Trophoblast cell (in vitro differentiated cells and primary cell): ENCODE measurements around the gene RIPOR3.

Experiments used
- DNase-seq, 2 donors: peaks; one replicate each; pipeline ENCODE4 v3.0.0-alpha.2; 2016
- H2AFZ ChIP-seq: 2 replicates; pipeline ENCODE4 v1.6.1; 2013; ENCODE audit warnings: low read length, moderate library complexity, mild to moderate bottlenecking; ENCODE audit not compliant: insufficient read depth, poor library complexity
- H2AK5ac ChIP-seq: 2 replicates; pipeline ENCODE4 v1.6.1; 2013; ENCODE audit warnings: mild to moderate bottlenecking, low read length
- H2BK120ac ChIP-seq: 2 replicates; pipeline ENCODE4 v1.6.1; 2013; ENCODE audit warnings: low read length, mild to moderate bottlenecking, moderate library complexity; ENCODE audit not compliant: insufficient read depth, poor library complexity
- H2BK12ac ChIP-seq: 2 replicates; pipeline ENCODE4 v1.6.1; 2013; ENCODE audit warnings: mild to moderate bottlenecking, low read length, moderate library complexity
- H2BK5ac ChIP-seq: 2 replicates; pipeline ENCODE4 v1.6.1; 2013; ENCODE audit warnings: low read length, low read depth, moderate library complexity, mild to moderate bottlenecking; ENCODE audit not compliant: poor library complexity
- H3K14ac ChIP-seq: 2 replicates; pipeline ENCODE4 v1.6.1; 2013; ENCODE audit warnings: mild to moderate bottlenecking, low read length
- H3K18ac ChIP-seq: 2 replicates; pipeline ENCODE4 v1.6.1; 2013; ENCODE audit warnings: mild to moderate bottlenecking, low read length
- H3K23ac ChIP-seq: 2 replicates; pipeline ENCODE4 v1.6.1; 2013; ENCODE audit warnings: low read length
- H3K27ac ChIP-seq: 2 replicates; pipeline ENCODE4 v1.5.1; 2013; ENCODE audit warnings: low read depth, mild to moderate bottlenecking, inconsistent platforms, low read length, moderate library complexity
- H3K27me3 ChIP-seq: 2 replicates; pipeline ENCODE4 v1.6.1; 2013; ENCODE audit warnings: inconsistent platforms, mild to moderate bottlenecking, low read length, moderate library complexity; ENCODE audit not compliant: insufficient read depth
- H3K36me3 ChIP-seq, 2 experiments: 1 replicate in 1 of 2; 2 replicates in 1 of 2; pipeline ENCODE4 v1.6.1; 2013; ENCODE audit warnings: low read length in 2 of 2, mild to moderate bottlenecking in 2 of 2, moderate library complexity in 1 of 2; ENCODE audit not compliant: insufficient read depth in 2 of 2, control insufficient read depth in 1 of 2
- H3K4ac ChIP-seq: 2 replicates; pipeline ENCODE4 v1.6.1; 2013; ENCODE audit warnings: low read depth, mild to moderate bottlenecking, low read length, moderate library complexity
- H3K4me1 ChIP-seq, 2 experiments: 1 replicate in 1 of 2; 2 replicates in 1 of 2; pipeline ENCODE4 v1.6.1; 2013; ENCODE audit warnings: low read length in 2 of 2, mild to moderate bottlenecking in 2 of 2, moderate library complexity in 1 of 2; ENCODE audit not compliant: insufficient read depth in 2 of 2, control insufficient read depth in 1 of 2
- H3K4me2 ChIP-seq: 2 replicates; pipeline ENCODE4 v1.6.1; 2013; ENCODE audit warnings: inconsistent platforms, mild to moderate bottlenecking, low read length, moderate library complexity
- H3K4me3 ChIP-seq: 2 replicates; pipeline ENCODE4 v1.5.1; 2013; ENCODE audit warnings: mild to moderate bottlenecking, low read depth, low read length, inconsistent platforms
- H3K79me1 ChIP-seq: one replicate; pipeline ENCODE4 v1.6.1; 2013; ENCODE audit warnings: low read length
- H3K79me2 ChIP-seq: 2 replicates; pipeline ENCODE4 v1.6.1; 2013; ENCODE audit warnings: low read length, mild to moderate bottlenecking; ENCODE audit not compliant: control insufficient read depth, insufficient read depth, poor library complexity
- H3K9ac ChIP-seq: 2 replicates; pipeline ENCODE4 v1.6.1; 2013; ENCODE audit warnings: mild to moderate bottlenecking, low read length
- H3K9me3 ChIP-seq: 2 replicates; pipeline ENCODE4 v1.6.1; 2013; ENCODE audit warnings: low read depth, mild to moderate bottlenecking, control low read depth, inconsistent platforms, low read length; ENCODE audit not compliant: insufficient read depth
- H4K12ac ChIP-seq: 2 replicates; pipeline ENCODE4 v1.6.1; 2013; ENCODE audit warnings: low read depth, mild to moderate bottlenecking, low read length, moderate library complexity
- H4K8ac ChIP-seq: 2 replicates; pipeline ENCODE4 v1.6.1; 2013; ENCODE audit warnings: low read depth, mild to moderate bottlenecking, low read length, moderate library complexity
- H4K91ac ChIP-seq: one replicate; pipeline ENCODE4 v1.6.1; 2013; ENCODE audit warnings: low read depth, mild to moderate bottlenecking, low read length, moderate library complexity
- WGBS: extraction: QIAGEN DNeasy Blood & Tissue Kit; methylation state at CpG from one replicate; pipeline ENCODE4 v1.1.7; 2013; ENCODE audit warnings: missing lambda C conversion rate; ENCODE audit not compliant: insufficient read length, insufficient coverage; ENCODE audit errors: extremely low coverage; 5-methylcytosine and 5-hydroxymethylcytosine counted together

Gene RIPOR3

GRCh38 chr20:50635676-50636600, 55.4 kb downstream of the RIPOR3 start:
- H3K79me1 ChIP-seq = peaks cover 3% of the 10 kb centered on the region
- no peak overlapping the region for H3K4ac ChIP-seq
- no CpG with 5 or more reads among the region's 21 CpGs for WGBS
- H3K9ac ChIP-seq = no peak overlapping the region
- H3K79me2 ChIP-seq = peaks cover 2% of the 10 kb centered on the region
- peak overlapping the region; percentile 1 for H4K91ac ChIP-seq
- H3K23ac ChIP-seq = no peak overlapping the region
- no peak overlapping the region for H3K27ac ChIP-seq
- H3K14ac ChIP-seq = peak overlapping the region; percentile 1
- no peak overlapping the region for H2BK12ac ChIP-seq
- no peak overlapping the region for H2BK5ac ChIP-seq
- H3K4me1 ChIP-seq = peaks cover 9 to 13% of the 10 kb centered on the region in 2 experiments
- H3K4me2 ChIP-seq = peak overlapping the region; percentile 35
- no peak overlapping the region for H4K12ac ChIP-seq
- peak; percentile 56 to 77 for DNase-seq
- H3K4me3 ChIP-seq = peak overlapping the region; percentile 41
- no peaks in the 10 kb centered on the region for H3K36me3 ChIP-seq
- no peak overlapping the region for H4K8ac ChIP-seq
- no peak overlapping the region for H3K18ac ChIP-seq
- no peaks in the 10 kb centered on the region for H3K27me3 ChIP-seq
- H2AFZ ChIP-seq = no peak overlapping the region
- no peaks in the 10 kb centered on the region for H3K9me3 ChIP-seq
- H2AK5ac ChIP-seq = no peak overlapping the region
- H2BK120ac ChIP-seq = no peak overlapping the region

DNA sequence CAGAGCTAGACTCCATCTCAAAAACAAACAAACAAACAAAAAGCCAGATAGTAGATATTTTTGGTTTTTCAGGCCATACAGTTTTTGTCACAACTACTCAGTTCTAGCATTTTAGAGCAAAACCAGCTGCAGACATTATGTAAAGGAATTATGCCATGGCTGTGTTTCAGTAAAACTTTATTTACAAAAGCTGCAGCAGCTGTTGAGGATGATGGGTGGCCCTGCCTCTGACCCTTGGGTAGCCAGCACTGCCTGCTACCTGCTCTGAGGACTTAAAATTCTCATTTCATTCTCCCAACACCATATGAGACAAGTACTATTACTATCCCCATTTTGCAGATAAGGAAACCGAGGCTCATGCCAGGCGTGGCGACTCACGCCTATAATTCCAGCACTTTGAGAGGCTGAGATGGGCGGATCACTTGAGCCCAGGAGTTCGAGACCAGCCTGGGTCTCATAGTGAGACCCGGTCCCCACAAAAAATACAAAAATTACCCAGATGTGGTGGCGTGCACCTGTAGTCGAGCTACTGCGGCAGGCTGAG, 56.3 kb downstream of the RIPOR3 start:
- H3K4me2 ChIP-seq = no peak overlapping the region
- no peak overlapping the region for H4K12ac ChIP-seq
- H3K23ac ChIP-seq = no peak overlapping the region
- H3K79me1 ChIP-seq = peaks cover 3% of the 10 kb centered on the region
- no peak for DNase-seq
- no peak overlapping the region for H4K8ac ChIP-seq
- H2AFZ ChIP-seq = no peak overlapping the region
- H3K27me3 ChIP-seq = no peaks in the 10 kb centered on the region
- H3K4ac ChIP-seq = no peak overlapping the region
- no peak overlapping the region for H3K14ac ChIP-seq
- H3K9ac ChIP-seq = no peak overlapping the region
- no peak overlapping the region for H2BK5ac ChIP-seq
- no peak overlapping the region for H4K91ac ChIP-seq
- no peak overlapping the region for H3K4me3 ChIP-seq
- peaks cover 2% of the 10 kb centered on the region for H3K79me2 ChIP-seq
- no CpG with 5 or more reads among the region's 10 CpGs for WGBS
- no peak overlapping the region for H2AK5ac ChIP-seq
- H3K4me1 ChIP-seq = peaks cover 9 to 13% of the 10 kb centered on the region in 2 experiments
- peak overlapping the region; percentile 33 for H3K18ac ChIP-seq
- no peaks in the 10 kb centered on the region for H3K36me3 ChIP-seq
- H3K9me3 ChIP-seq = no peaks in the 10 kb centered on the region
- no peak overlapping the region for H2BK120ac ChIP-seq
- H3K27ac ChIP-seq = no peak overlapping the region
- no peak overlapping the region for H2BK12ac ChIP-seq

DNA sequence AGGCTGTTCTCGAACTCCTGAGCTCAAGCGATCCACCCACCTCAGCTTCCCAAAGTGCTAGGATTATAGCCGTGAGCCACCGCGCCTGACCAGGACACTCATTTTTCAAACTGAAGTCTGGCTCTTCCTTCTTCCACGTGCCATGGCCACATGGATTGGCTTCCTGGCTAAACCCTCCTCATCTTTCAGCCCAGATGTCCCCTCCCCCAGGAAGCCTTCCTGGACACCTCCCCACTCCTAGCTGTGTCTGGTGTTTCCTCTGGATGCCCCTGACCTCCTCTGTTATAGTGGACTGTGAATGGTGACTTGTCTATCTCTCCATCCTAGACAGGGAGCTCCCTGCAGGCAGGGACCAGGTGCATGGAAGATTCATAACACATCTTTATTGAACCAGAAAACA, 57.2 kb downstream of the RIPOR3 start:
- H3K9me3 ChIP-seq = no peaks in the 10 kb centered on the region

GRCh38 chr20:50633361-50633760, 58.0 kb downstream of the RIPOR3 start:
- peaks cover 23 to 26% of the 10 kb centered on the region in 2 experiments for H3K4me1 ChIP-seq
- DNase-seq = no peak
- no peak overlapping the region for H3K18ac ChIP-seq
- no peaks in the 10 kb centered on the region for H3K36me3 ChIP-seq
- H3K14ac ChIP-seq = no peak overlapping the region
- H3K4me3 ChIP-seq = no peak overlapping the region
- H4K12ac ChIP-seq = no peak overlapping the region
- peaks cover 3% of the 10 kb centered on the region for H3K79me1 ChIP-seq
- no peak overlapping the region for H3K4me2 ChIP-seq
- H3K4ac ChIP-seq = no peak overlapping the region
- H4K8ac ChIP-seq = no peak overlapping the region
- no peak overlapping the region for H2BK120ac ChIP-seq
- no CpG with 5 or more reads among the region's 10 CpGs for WGBS
- H3K23ac ChIP-seq = no peak overlapping the region
- H4K91ac ChIP-seq = no peak overlapping the region
- H3K9ac ChIP-seq = no peak overlapping the region
- H3K27ac ChIP-seq = no peak overlapping the region
- H2BK5ac ChIP-seq = no peak overlapping the region
- H2AFZ ChIP-seq = no peak overlapping the region
- peaks cover 2% of the 10 kb centered on the region for H3K79me2 ChIP-seq
- no peak overlapping the region for H2AK5ac ChIP-seq
- H2BK12ac ChIP-seq = no peak overlapping the region
- H3K9me3 ChIP-seq = no peaks in the 10 kb centered on the region
- H3K27me3 ChIP-seq = no peaks in the 10 kb centered on the region

More for the DNA sequence above, 57.2 kb downstream of the RIPOR3 start:
- peaks cover 3% of the 10 kb centered on the region for H3K79me1 ChIP-seq
- no peak overlapping the region for H3K4ac ChIP-seq
- H2BK12ac ChIP-seq = no peak overlapping the region
- H3K79me2 ChIP-seq = peaks cover 3% of the 10 kb centered on the region
- peaks cover 16 to 18% of the 10 kb centered on the region in 2 experiments for H3K4me1 ChIP-seq
- no peak overlapping the region for H3K4me3 ChIP-seq
- no peaks in the 10 kb centered on the region for H3K27me3 ChIP-seq
- WGBS = no CpG with 5 or more reads among the region's 6 CpGs
- no peak overlapping the region for H2BK5ac ChIP-seq
- no peak overlapping the region for H2AK5ac ChIP-seq
- H3K18ac ChIP-seq = no peak overlapping the region
- no peak overlapping the region for H4K8ac ChIP-seq
- H3K36me3 ChIP-seq = no peaks in the 10 kb centered on the region
- no peak overlapping the region for H3K9ac ChIP-seq
- no peak overlapping the region for H3K27ac ChIP-seq
- no peak overlapping the region for H4K12ac ChIP-seq
- no peak overlapping the region for H2BK120ac ChIP-seq
- H3K4me2 ChIP-seq = no peak overlapping the region
- no peak overlapping the region for H4K91ac ChIP-seq
- no peak overlapping the region for H2AFZ ChIP-seq
- H3K23ac ChIP-seq = no peak overlapping the region
- DNase-seq = no peak
- H3K14ac ChIP-seq = no peak overlapping the region
